ENCODE measurements around the gene DDX24.

DDX24 gene

DNA sequence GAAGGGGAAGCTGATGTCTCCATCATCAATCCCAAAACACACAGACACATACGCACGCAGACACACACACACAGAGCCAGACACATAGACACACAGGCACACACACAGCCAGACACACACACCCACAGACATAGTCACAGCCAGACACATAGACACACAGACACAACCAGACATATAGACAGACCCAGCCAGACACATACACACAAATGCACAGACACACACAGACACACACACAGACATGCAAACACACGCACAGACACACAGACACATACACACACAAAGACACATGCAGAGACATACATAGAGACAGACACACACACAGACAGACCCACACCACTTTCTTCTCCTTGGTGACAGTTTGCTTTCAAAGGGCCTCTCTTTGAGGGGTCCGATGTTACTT is 77.6 kb downstream of the DDX24 start:
- H3K4me3 ChIP-seq (ENCODE audit: low read depth, low read length) = no peak overlapping the region
- TF ChIP-seq, protein P1, sequence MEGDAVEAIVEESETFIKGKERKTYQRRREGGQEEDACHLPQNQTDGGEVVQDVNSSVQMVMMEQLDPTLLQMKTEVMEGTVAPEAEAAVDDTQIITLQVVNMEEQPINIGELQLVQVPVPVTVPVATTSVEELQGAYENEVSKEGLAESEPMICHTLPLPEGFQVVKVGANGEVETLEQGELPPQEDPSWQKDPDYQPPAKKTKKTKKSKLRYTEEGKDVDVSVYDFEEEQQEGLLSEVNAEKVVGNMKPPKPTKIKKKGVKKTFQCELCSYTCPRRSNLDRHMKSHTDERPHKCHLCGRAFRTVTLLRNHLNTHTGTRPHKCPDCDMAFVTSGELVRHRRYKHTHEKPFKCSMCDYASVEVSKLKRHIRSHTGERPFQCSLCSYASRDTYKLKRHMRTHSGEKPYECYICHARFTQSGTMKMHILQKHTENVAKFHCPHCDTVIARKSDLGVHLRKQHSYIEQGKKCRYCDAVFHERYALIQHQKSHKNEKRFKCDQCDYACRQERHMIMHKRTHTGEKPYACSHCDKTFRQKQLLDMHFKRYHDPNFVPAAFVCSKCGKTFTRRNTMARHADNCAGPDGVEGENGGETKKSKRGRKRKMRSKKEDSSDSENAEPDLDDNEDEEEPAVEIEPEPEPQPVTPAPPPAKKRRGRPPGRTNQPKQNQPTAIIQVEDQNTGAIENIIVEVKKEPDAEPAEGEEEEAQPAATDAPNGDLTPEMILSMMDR (IDR thresholded peaks at IDR 0.05; ENCODE audit: low read depth, low read length, missing control alignments) = no peak
- DNase-seq (ENCODE audit: low read depth) = no peak

DNA sequence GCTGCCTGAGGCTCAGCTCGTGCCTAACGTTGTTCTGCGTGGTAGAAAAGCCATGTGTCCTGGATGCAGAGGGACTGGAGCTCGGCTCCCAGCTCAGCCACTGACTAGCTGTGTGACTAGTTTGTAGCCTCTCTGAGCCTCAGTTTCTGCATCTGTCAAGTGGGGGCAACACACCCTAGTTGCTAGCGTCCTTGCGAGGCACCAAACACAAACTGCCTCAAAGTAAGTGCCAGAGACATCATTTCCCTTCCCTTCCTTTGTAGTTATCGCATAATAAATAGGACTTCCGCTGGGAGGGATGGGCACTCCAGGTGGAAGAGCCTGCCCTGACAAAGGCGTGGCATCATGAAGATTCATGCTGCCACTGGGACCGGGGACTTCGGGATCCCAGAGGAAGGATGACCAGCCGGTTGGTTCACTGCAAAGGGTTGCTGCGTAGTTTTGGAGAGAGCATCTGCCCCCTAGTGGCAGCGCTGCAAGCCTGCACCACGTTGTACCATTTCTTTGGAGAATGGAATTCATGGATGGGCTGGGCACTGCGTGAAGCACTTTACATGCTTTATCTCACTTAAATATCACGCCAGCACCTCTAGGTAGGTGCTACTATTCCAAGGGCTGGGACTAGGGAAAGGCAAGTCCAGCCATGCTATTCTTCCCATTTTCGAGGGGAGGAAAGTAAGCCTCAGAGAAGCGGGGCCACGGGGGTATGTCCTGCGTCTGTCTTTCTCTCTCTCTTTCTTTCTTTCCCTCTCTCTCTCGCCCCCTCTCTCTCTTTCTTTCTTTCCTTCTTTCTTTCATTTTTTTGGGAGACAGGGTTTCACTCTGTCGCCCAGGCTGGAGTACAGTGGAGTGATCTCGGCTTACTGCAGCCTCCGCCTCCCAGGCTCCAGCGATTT is 79.3 kb downstream of the DDX24 start:
- no peak overlapping the region for H3K4me3 ChIP-seq (ENCODE audit: low read depth, low read length)
- TF ChIP-seq, protein P1 (IDR thresholded peaks at IDR 0.05; ENCODE audit: low read depth, low read length, missing control alignments) = peak; percentile 99
- DNase-seq (ENCODE audit: low read depth) = no peak

DNA sequence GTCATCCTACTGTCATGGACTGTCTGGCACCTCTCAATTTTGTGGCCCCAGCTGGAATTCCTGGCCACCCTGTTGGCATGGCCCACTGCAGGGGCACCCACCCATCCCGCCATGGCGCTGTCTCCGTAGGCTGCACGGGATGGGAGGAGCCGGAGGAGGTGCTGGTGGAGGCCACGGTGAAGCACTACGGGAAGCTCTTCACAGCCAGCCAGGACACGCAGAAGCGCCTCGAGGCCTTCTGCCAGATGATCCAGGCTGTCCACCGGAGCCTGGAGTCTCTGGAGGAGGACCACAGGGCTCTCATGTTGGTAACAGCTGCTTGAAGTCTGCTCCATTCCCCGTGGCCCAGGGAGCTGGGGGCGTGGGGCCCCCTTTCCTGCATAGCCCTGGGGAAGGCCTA is 80.0 kb downstream of the DDX24 start:
- no peak overlapping the region for H3K4me3 ChIP-seq (ENCODE audit: low read depth, low read length)
- no peak for DNase-seq (ENCODE audit: low read depth)
- TF ChIP-seq, protein P1 (IDR thresholded peaks at IDR 0.05; ENCODE audit: low read depth, low read length, missing control alignments) = no peak

DNA sequence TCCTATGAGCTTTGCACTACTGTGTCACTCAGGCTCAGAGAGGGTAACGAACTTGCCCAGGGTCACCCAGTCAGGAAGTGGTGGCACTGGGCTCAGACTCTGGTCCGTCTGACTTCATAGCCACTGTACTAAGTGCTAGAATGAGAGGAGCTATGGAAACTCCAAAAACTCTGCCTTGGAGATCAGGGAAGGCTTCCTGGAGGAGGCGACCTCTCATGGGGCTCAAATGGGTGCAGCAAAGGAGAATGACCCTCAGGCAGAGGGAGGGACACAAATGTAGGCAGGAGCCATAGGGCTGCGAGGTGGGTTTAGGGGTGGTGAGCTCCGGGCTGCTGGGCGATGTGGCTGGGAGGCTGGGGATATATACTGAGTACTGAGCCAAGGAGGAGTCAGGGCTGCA is 80.7 kb downstream of the DDX24 start:
- TF ChIP-seq, protein P1 (IDR thresholded peaks at IDR 0.05; ENCODE audit: low read depth, low read length, missing control alignments) = no peak
- H3K4me3 ChIP-seq (ENCODE audit: low read depth, low read length) = no peak overlapping the region
- no peak for DNase-seq (ENCODE audit: low read depth)

DNA sequence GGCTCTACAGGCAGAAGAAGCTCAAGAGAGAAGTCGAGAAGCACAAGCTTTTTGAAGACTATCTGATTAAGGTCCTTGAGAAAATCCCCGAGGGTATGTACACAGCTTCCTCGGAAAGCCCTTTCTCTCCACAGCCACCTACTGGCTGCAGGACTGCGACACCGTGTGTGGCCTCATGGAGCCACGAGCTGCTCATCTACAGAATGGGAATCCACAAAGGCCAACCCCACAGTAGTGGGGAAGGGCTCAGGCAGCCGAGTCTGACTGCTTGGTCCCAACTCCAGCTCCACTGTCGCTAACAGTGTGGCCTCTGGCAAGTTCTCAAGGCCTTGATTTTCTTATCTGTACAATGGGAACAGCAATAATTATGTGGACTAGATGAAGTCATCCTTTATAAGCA is 81.4 kb downstream of the DDX24 start:
- TF ChIP-seq, protein P1 (IDR thresholded peaks at IDR 0.05; ENCODE audit: low read depth, low read length, missing control alignments) = peak; percentile 24
- no peak overlapping the region for H3K4me3 ChIP-seq (ENCODE audit: low read depth, low read length)
- no peak for DNase-seq (ENCODE audit: low read depth)

DNA sequence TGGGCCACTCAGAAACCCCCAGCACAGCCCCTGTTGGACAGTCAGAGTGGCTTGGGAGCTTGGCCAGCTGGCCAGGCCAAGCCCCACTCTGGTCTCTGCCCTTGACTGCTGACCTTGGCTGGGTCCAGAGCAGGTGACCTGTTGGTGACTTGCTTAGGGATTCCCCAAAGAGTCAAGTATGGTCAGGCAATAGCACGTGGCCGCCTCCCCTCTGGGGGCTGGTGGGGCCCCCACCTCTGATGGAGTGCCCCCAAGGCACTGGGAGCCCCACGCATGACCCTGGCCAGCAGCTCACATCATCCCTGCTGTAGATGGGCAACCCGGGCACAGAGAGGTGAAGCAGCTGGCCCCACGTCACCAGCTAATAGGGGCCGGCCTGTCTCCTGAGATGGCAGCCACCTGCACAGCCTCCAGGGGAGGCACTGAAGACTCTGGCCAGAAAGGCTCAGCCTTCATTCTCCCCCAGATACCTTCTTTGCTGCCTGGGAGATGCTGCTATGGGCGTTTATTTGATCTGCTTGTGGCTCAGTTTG is 82.1 kb downstream of the DDX24 start:
- TF ChIP-seq, protein P1 (IDR thresholded peaks at IDR 0.05; ENCODE audit: low read depth, low read length, missing control alignments) = no peak

More for the DNA sequence above, 82.1 kb downstream of the DDX24 start:
- no peak for DNase-seq (ENCODE audit: low read depth)
- no peak overlapping the region for H3K4me3 ChIP-seq (ENCODE audit: low read depth, low read length)

Measured in GM12864 (cell line).